Panc1 (cell line): ENCODE measurements around the gene TRIM37. TPM values are rescaled to one million over a fixed set of nuclear protein-coding genes. Genes with fewer than 3 reads are reported as not detected.

Source experiments
- ATAC-seq: fragments of 200-7000 bp; cut with Tn5 transposase; 2 replicates; pipeline ENCODE4 v1.9.1; 2020; ENCODE audit warnings: mild to moderate bottlenecking, moderate library complexity
- BruUV-seq: library from RNA; stranded (reverse); fragments of 400-500 nt; replicated peaks from 2 replicates; lab custom pipeline; 2021; lab: Mats Ljungman, UMichigan
- CTCF ChIA-PET: fragments of 300-600 bp; sonication (Branson Sonifier 250); formaldehyde crosslinking; loops from one replicate; lab custom pipeline; 2022; ENCODE audit warnings: antibody characterized with exemption; lab: Charles Lee
- POLR2A ChIA-PET: fragments of 300-600 bp; sonication (Branson Sonifier 250); formaldehyde crosslinking; loops from one replicate; lab custom pipeline; 2022; ENCODE audit warnings: antibody characterized with exemption; lab: Charles Lee
- DNase-seq: peaks from one replicate; pipeline ENCODE4 v3.0.0-alpha.2; 2010; ENCODE audit warnings: low read depth, low spot score
- H3K27ac ChIP-seq: 2 replicates; pipeline ENCODE4 v1.5.1; 2011; ENCODE audit warnings: mild to moderate bottlenecking, low read length, inconsistent platforms
- H3K27me3 ChIP-seq: fragments of 200-500 bp; sonication (Bioruptor generic); 2 replicates; pipeline ENCODE4 v1.6.0; 2014; ENCODE audit warnings: low read length, inconsistent platforms; ENCODE audit not compliant: control insufficient read depth, insufficient read depth
- H3K36me3 ChIP-seq: fragments of 200-500 bp; sonication (Bioruptor generic); 2 replicates; pipeline ENCODE4 v1.5.1; 2014; ENCODE audit warnings: inconsistent platforms, mild to moderate bottlenecking, low read length, moderate library complexity; ENCODE audit not compliant: control insufficient read depth, insufficient read depth
- H3K4me1 ChIP-seq: 2 replicates; pipeline ENCODE4 v1.5.1; 2011; ENCODE audit warnings: inconsistent platforms, mild to moderate bottlenecking, low read length, moderate library complexity; ENCODE audit not compliant: control insufficient read depth, insufficient read depth
- H3K4me3 ChIP-seq, 2 experiments: 2 replicates each; pipeline ENCODE4 v1.5.1; 2011 to 2012; ENCODE audit warnings: low read depth in 2 of 2, low read length in 2 of 2, mild to moderate bottlenecking in 2 of 2, inconsistent platforms in 1 of 2, moderate library complexity in 1 of 2
- H3K9me3 ChIP-seq: fragments of 200-500 bp; sonication (Bioruptor generic); 2 replicates; pipeline ENCODE4 v1.5.1; 2014; ENCODE audit warnings: low read depth, mild to moderate bottlenecking, inconsistent platforms, low read length, moderate library complexity; ENCODE audit not compliant: control insufficient read depth, insufficient read depth
- CTCF ChIP-seq: fragments of 450-650 bp; IDR thresholded peaks from 2 replicates; pipeline ENCODE4 v1.5.1; 2017; ENCODE audit warnings: mild to moderate bottlenecking
- POLR2AphosphoS5 ChIP-seq: IDR thresholded peaks from 2 replicates; pipeline ENCODE4 v1.6.1; 2012; ENCODE audit warnings: mild to moderate bottlenecking, low read depth, low read length, moderate library complexity
- REST ChIP-seq, 2 experiments: IDR thresholded peaks; 2 replicates each; pipeline ENCODE4 v1.6.1; 2011 to 2012; ENCODE audit warnings: low read depth in 2 of 2, control low read depth in 1 of 2, low read length in 1 of 2, mild to moderate bottlenecking in 1 of 2, moderate library complexity in 1 of 2; ENCODE audit not compliant: insufficient read depth in 1 of 2
- SIN3A ChIP-seq: IDR thresholded peaks from 2 replicates; pipeline ENCODE4 v1.6.1; 2012; ENCODE audit warnings: low read depth, mild to moderate bottlenecking, low read length, moderate library complexity, borderline replicate concordance; ENCODE audit not compliant: insufficient read depth
- TCF7L2 ChIP-seq: IDR thresholded peaks from 2 replicates; pipeline ENCODE4 v1.6.1; 2011; ENCODE audit warnings: mild to moderate bottlenecking, low read depth, low read length, inconsistent platforms
- in situ Hi-C: cut with HindIII; loops from 2 replicates; pipeline ENCODE4 v1.10.0; 2016; ENCODE audit warnings: low sequenced_read_pairs, low pct_unique_long_range_greater_than_20kb
- intact Hi-C: fragments of 100-400 bp; cut with micrococcal nuclease; formaldehyde crosslinking; loops from one replicate; pipeline ENCODE4 v1.10.0; 2022; ENCODE audit not compliant: unreplicated experiment
- total RNA-seq: library from RNA; stranded (reverse); gene quantifications from one replicate; pipeline ENCODE4 v1.2.1, GENCODE V29; 2021; ENCODE audit not compliant: unreplicated experiment

The TRIM37 gene
- total RNA-seq, 1 experiment from 2014 or later = 43.3 TPM

- no TSS peak for BruUV-seq
- CTCF ChIA-PET = no interaction called here
- in situ Hi-C loops = no loop called here
Measured at GRCh38 chr17:58969612-58970011, 137.1 kb downstream of the TRIM37 start.

GRCh38 chr17:58969156-58969555 lies 137.5 kb downstream of the TRIM37 start:
- ChIA-PET CTCF (no interaction called here), POLR2A (no interaction called here)
- TF ChIP-seq POLR2AphosphoS5 = no peak
- TF ChIP-seq TCF7L2 = no peak
- TF ChIP-seq REST (IDR thresholded peaks at IDR 0.05; ENCODE audit: insufficient read depth in 1 of 2, low read depth in 2 of 2, low read length in 1 of 2) = no peak
- no peak for TF ChIP-seq CTCF
- TF ChIP-seq SIN3A = no peak
- H3K9me3 ChIP-seq = no peaks in the 10 kb centered on the region
- intact Hi-C loops = no loop called here
- DNase-seq (no peak), ATAC-seq (no peak)
- H3K27me3 ChIP-seq = no peaks in the 10 kb centered on the region
- H3K27ac ChIP-seq = no peak overlapping the region
- BruUV-seq = no TSS peak
- no peaks in the 10 kb centered on the region for H3K4me1 ChIP-seq
- H3K4me3 ChIP-seq = no peak overlapping the region
- in situ Hi-C loops = no loop called here
- no peaks in the 10 kb centered on the region for H3K36me3 ChIP-seq

More at GRCh38 chr17:58969612-58970011, 137.1 kb downstream of the TRIM37 start:
- TF ChIP-seq SIN3A (no peak), POLR2AphosphoS5 (no peak), TCF7L2 (no peak), CTCF (no peak), REST (IDR thresholded peaks at IDR 0.05; ENCODE audit: insufficient read depth in 1 of 2, low read depth in 2 of 2, low read length in 1 of 2) (no peak)
- Histone ChIP-seq H3K36me3 (no peaks in the 10 kb centered on the region), H3K9me3 (no peaks in the 10 kb centered on the region), H3K4me3 (no peak overlapping the region), H3K27me3 (no peaks in the 10 kb centered on the region), H3K27ac (no peak overlapping the region), H3K4me1 (no peaks in the 10 kb centered on the region)
- POLR2A ChIA-PET = no interaction called here
- no peak for ATAC-seq
- intact Hi-C loops = no loop called here
- no peak for DNase-seq
